Aorta (tissue), 5 donors: ENCODE measurements around the gene METTL16. TPM values are rescaled to one million over a fixed set of nuclear protein-coding genes. Genes with fewer than 3 reads are reported as not detected.
"Not testable (repeated sequence)": the region's sequence is repeated elsewhere in the genome, so short reads cannot be mapped to it uniquely, and the experiment has no call there.

Experiments
- ATAC-seq: fragments of 200-7000 bp; cut with Tn5 transposase; one replicate; pipeline ENCODE4 v1.9.1; 2022; ENCODE audit warnings: moderate library complexity; ENCODE audit not compliant: low FRiP score
- DNase-seq, 2 donors: peaks; one replicate each; pipeline ENCODE4 v3.0.0-alpha.2; 2020
- H3K27ac ChIP-seq, 2 donors: one replicate each; pipeline ENCODE4 v1.5.1; 2013; ENCODE audit warnings: low read length in 2 of 2, mild to moderate bottlenecking in 2 of 2, moderate library complexity in 2 of 2, control low read depth in 1 of 2, inconsistent platforms in 1 of 2, low read depth in 1 of 2
- H3K27me3 ChIP-seq, 2 donors: one replicate each; pipeline ENCODE4 v1.6.1; 2013; ENCODE audit warnings: control low read depth in 1 of 2, low read length in 1 of 2, mild to moderate bottlenecking in 1 of 2, moderate library complexity in 1 of 2; ENCODE audit not compliant: insufficient read depth in 2 of 2, control insufficient read depth in 1 of 2
- H3K36me3 ChIP-seq, 2 donors: one replicate each; pipeline ENCODE4 v1.6.1; 2013; ENCODE audit warnings: control low read depth in 1 of 2, low read length in 1 of 2, mild to moderate bottlenecking in 1 of 2; ENCODE audit not compliant: insufficient read depth in 2 of 2, control insufficient read depth in 1 of 2
- H3K4me1 ChIP-seq, 2 donors: one replicate each; pipeline ENCODE4 v1.6.1; 2013; ENCODE audit warnings: low read length in 2 of 2, control low read depth in 1 of 2, mild to moderate bottlenecking in 1 of 2, moderate library complexity in 1 of 2; ENCODE audit not compliant: insufficient read depth in 2 of 2, control insufficient read depth in 1 of 2
- H3K4me3 ChIP-seq, 2 donors: one replicate each; pipeline ENCODE4 v1.5.1; 2013; ENCODE audit warnings: low read length in 2 of 2, control low read depth in 1 of 2, mild to moderate bottlenecking in 1 of 2
- H3K9me3 ChIP-seq: one replicate; pipeline ENCODE4 v1.6.1; 2013; ENCODE audit warnings: mild to moderate bottlenecking, low read length; ENCODE audit not compliant: control insufficient read depth
- WGBS, 2 donors: extraction: QIAGEN DNeasy Blood & Tissue Kit; methylation state at CpG; one replicate each; pipeline ENCODE4 v1.1.7; 2013; 5-methylcytosine and 5-hydroxymethylcytosine counted together
- intact Hi-C, 2 donors: fragments of 100-400 bp; cut with DNase I; formaldehyde crosslinking; loops; one replicate each; pipeline versions ENCODE4 v1.14.2 to v1.15.0; 2022
- polyA plus RNA-seq, 2 donors: library from polyadenylated mRNA; stranded (reverse); fragments of 200-250 nt; gene quantifications; one replicate each; pipeline ENCODE4 v1.2.3, GENCODE V29; 2013
- total RNA-seq, 2 donors: library from RNA; stranded (reverse); fragmentation: NEBNext Ultra II Directional; extraction: Animal tissue kit (Norgen Biotek cat#: 25700); gene quantifications; one replicate each; pipeline ENCODE4 v1.2.1, GENCODE V29; 2021
- donor health status: healthy with polysubstance abuse.
- donor health status: Bipolar disorder and iron deficiency.
- donor health status: DM: no; HTN: no; CAD: no.
- donor health status: DM: no; HTN: no; CAD: no.
- donor health status: DM: yes; HTN: yes; CAD: no.

METTL16 gene
- total and polyA plus RNA-seq, 4 donors: 14.3 to 33.3 (median 21.9) TPM

- Histone ChIP-seq H3K36me3 (no peaks in the 10 kb centered on the region), H3K4me3 (no peak overlapping the region), H3K27ac (no peak overlapping the region), H3K27me3 (no peaks in the 10 kb centered on the region), H3K4me1 (no peaks in the 10 kb centered on the region), H3K9me3 (no peaks in the 10 kb centered on the region)
- ATAC-seq: no peak
- no peak for DNase-seq
- intact Hi-C loops: no loop called here
- 68 to 74% methylated on average over 7 of the region's 7 CpGs for WGBS, 2 donors
Observed at GRCh38 chr17:2542456-2542855, 30.8 kb upstream of the METTL16 start.

- Histone ChIP-seq H3K9me3 (no peaks in the 10 kb centered on the region), H3K4me1 (no peaks in the 10 kb centered on the region), H3K36me3 (no peaks in the 10 kb centered on the region), H3K27me3 (no peaks in the 10 kb centered on the region), H3K27ac (no peak overlapping the region), H3K4me3 (no peak overlapping the region)
- intact Hi-C loops: no loop called here
- DNase-seq: no peak
- WGBS, 2 donors: 91 to 94% methylated on average over 4 of the region's 4 CpGs
- no peak for ATAC-seq
Observed at GRCh38 chr17:2542056-2542455, 30.4 kb upstream of the METTL16 start.

- intact Hi-C loops, H3K4me1 ChIP-seq, H3K36me3 ChIP-seq, ATAC-seq, H3K4me3 ChIP-seq, H3K27me3 ChIP-seq, H3K27ac ChIP-seq, DNase-seq, H3K9me3 ChIP-seq: not testable (repeated sequence)
- 45% methylated on average over 5 of the region's 5 CpGs for WGBS, 2 donors
Observed at GRCh38 chr17:2537579-2537978, 25.9 kb upstream of the METTL16 start.

GRCh38 chr17:2532146-2532720 lies 20.5 kb upstream of the METTL16 start:
- Histone ChIP-seq H3K4me1 (no peaks in the 10 kb centered on the region), H3K27me3 (no peaks in the 10 kb centered on the region), H3K27ac (no peak overlapping the region), H3K4me3 (no peak overlapping the region), H3K36me3 (no peaks in the 10 kb centered on the region), H3K9me3 (no peaks in the 10 kb centered on the region)
- intact Hi-C loops: no loop called here
- no peak for ATAC-seq
- WGBS, 2 donors: 95 to 96% methylated on average over 36 to 37 of the region's 37 CpGs
- DNase-seq: no peak

- H3K27me3 ChIP-seq, H3K36me3 ChIP-seq, ATAC-seq, intact Hi-C loops, H3K27ac ChIP-seq, H3K4me3 ChIP-seq, DNase-seq, H3K4me1 ChIP-seq, H3K9me3 ChIP-seq: not testable (repeated sequence)
- 80 to 83% methylated on average over 9 of the region's 9 CpGs for WGBS, 2 donors
Observed at GRCh38 chr17:2531243-2531954, 19.7 kb upstream of the METTL16 start.

GRCh38 chr17:2521775-2522410 lies 10.2 kb upstream of the METTL16 start:
- WGBS, 2 donors: 91 to 93% methylated on average over 15 of the region's 15 CpGs
- intact Hi-C loops, H3K27ac ChIP-seq: not testable (repeated sequence)

GRCh38 chr17:2521257-2521656 lies 9.6 kb upstream of the METTL16 start:
- H3K4me1 ChIP-seq: no peaks in the 10 kb centered on the region
- ATAC-seq (no peak), DNase-seq (no peak)
- intact Hi-C loops: no loop called here
- H3K27me3 ChIP-seq: no peaks in the 10 kb centered on the region
- no peak overlapping the region for H3K27ac ChIP-seq
- H3K9me3 ChIP-seq: no peaks in the 10 kb centered on the region
- WGBS, 2 donors: 85 to 89% methylated on average over 5 of the region's 5 CpGs
- H3K36me3 ChIP-seq: no peaks in the 10 kb centered on the region
- H3K4me3 ChIP-seq: no peak overlapping the region

More at GRCh38 chr17:2521775-2522410, 10.2 kb upstream of the METTL16 start:
- H3K4me3 ChIP-seq, H3K27me3 ChIP-seq, DNase-seq, H3K36me3 ChIP-seq, H3K9me3 ChIP-seq, H3K4me1 ChIP-seq, ATAC-seq: not testable (repeated sequence)

GRCh38 chr17:2517539-2517938 lies 5.9 kb upstream of the METTL16 start:
- Histone ChIP-seq H3K27ac (no peak overlapping the region), H3K4me3 (no peak overlapping the region), H3K36me3 (no peaks in the 10 kb centered on the region), H3K9me3 (no peaks in the 10 kb centered on the region), H3K27me3 (no peaks in the 10 kb centered on the region), H3K4me1 (no peaks in the 10 kb centered on the region)
- ATAC-seq (no peak), DNase-seq (no peak)
- 85 to 92% methylated on average over 5 of the region's 5 CpGs for WGBS, 2 donors
- intact Hi-C loops: loop anchor here (10.0 kb wide), 2 partner anchors 77 to 167 kb away; partner anchors contain the start of gene PAFAH1B1 (in 1 of the 2)

GRCh38 chr17:2511138-2511461 lies 588 bp downstream of the METTL16 start:
- Histone ChIP-seq H3K36me3 (no peaks in the 10 kb centered on the region), H3K9me3 (no peaks in the 10 kb centered on the region), H3K27ac (peak overlapping the region; percentile 36 to 76), H3K27me3 (no peaks in the 10 kb centered on the region), H3K4me1 (peaks cover 2 to 10% of the 10 kb centered on the region in 2 donors), H3K4me3 (peak overlapping the region; percentile 94 to 97)
- intact Hi-C loops: loop anchor here (5.0 to 10.0 kb wide), 4 partner anchors 81 to 201 kb away; partner anchors contain the start of genes PAFAH1B1 (in 2 of the 2) and CLUH (in 1 of the 2)
- DNase-seq (no peak), ATAC-seq (no peak)
- 1 to 2% methylated on average over 5 of the region's 5 CpGs for WGBS, 2 donors
